Mucosa of descending colon (tissue), 3 donors: ENCODE results near the gene AOAH. TPM values are rescaled to one million over a fixed set of nuclear protein-coding genes. Genes with fewer than 3 reads are reported as not detected.
"Not testable (repeated sequence)": the region's sequence is repeated elsewhere in the genome, so short reads cannot be mapped to it uniquely, and the experiment has no call there.

ENCODE experiments used
- ATAC-seq: fragments of 200-7000 bp; cut with Tn5 transposase; one replicate; pipeline ENCODE4 v1.9.1; 2020; ENCODE audit warnings: mild to moderate bottlenecking, moderate library complexity
- DNase-seq, 3 donors: peaks; one replicate each; pipeline ENCODE4 v3.0.0-alpha.2; 2020
- H3K36me3 ChIP-seq: fragments of 200-600 bp; one replicate; pipeline ENCODE4 v1.8.0; 2021; ENCODE audit warnings: low read depth, mild to moderate bottlenecking
- H3K4me1 ChIP-seq: fragments of 200-600 bp; one replicate; pipeline ENCODE4 v1.8.0; 2021; ENCODE audit warnings: low read depth, mild to moderate bottlenecking
- H3K4me3 ChIP-seq: fragments of 200-600 bp; one replicate; pipeline ENCODE4 v1.8.0; 2021; ENCODE audit warnings: mild to moderate bottlenecking
- H3K9me3 ChIP-seq: fragments of 200-600 bp; one replicate; pipeline ENCODE4 v1.8.0; 2021; ENCODE audit warnings: mild to moderate bottlenecking
- intact Hi-C, 2 donors: fragments of 100-400 bp; cut with DNase I in 1 of 2; cut with micrococcal nuclease in 1 of 2; formaldehyde crosslinking; loops; one replicate each; pipeline versions ENCODE4 v1.11.0 to v1.11.1; 2022; cut with DNase I, micrococcal nuclease
- total RNA-seq, 3 donors: library from RNA; stranded (reverse); fragmentation: NEBNext Ultra II Directional in 2 of 3; extraction: Animal tissue kit (Norgen Biotek cat#: 25700) in 2 of 3; gene quantifications; one replicate each; pipeline versions ENCODE4 v1.2.1 to v1.2.4, GENCODE V29; 2021 to 2023
- TF ChIP-seq, protein P1 (sequence below): fragments of 200-600 bp; IDR thresholded peaks from one replicate; pipeline ENCODE4 v1.8.0; 2022; ENCODE audit warnings: antibody characterized with exemption, mild to moderate bottlenecking
- donor health status: DM: no; HTN: no; CAD: no; lungs with moderate emphysema.
- donor health status: DM: no; HTN: no; CAD: no.
- donor health status: DM: no; HTN: yes; CAD: no.

The AOAH gene
- total RNA-seq, 3 donors from 2014 or later: 15.7 to 36.1 (median 28.8) TPM

GRCh38 chr7:36490419-36490830 is 233.9 kb downstream of the AOAH start:
- intact Hi-C loops: no loop called here

GRCh38 chr7:36488672-36489071 is 235.6 kb downstream of the AOAH start:
- DNase-seq, ATAC-seq, H3K36me3 ChIP-seq, H3K9me3 ChIP-seq, H3K4me1 ChIP-seq, H3K4me3 ChIP-seq: not testable (repeated sequence)
- intact Hi-C loops: loop anchor here in 1 of 2 donors (10.0 kb wide), 1 partner anchor 176 kb away; no protein-coding TSS in a partner anchor

More at GRCh38 chr7:36490419-36490830, 233.9 kb downstream of the AOAH start:
- Histone ChIP-seq H3K36me3 (no peaks in the 10 kb centered on the region), H3K4me1 (no peaks in the 10 kb centered on the region), H3K9me3 (no peaks in the 10 kb centered on the region), H3K4me3 (no peak overlapping the region)
- TF ChIP-seq, protein P1, sequence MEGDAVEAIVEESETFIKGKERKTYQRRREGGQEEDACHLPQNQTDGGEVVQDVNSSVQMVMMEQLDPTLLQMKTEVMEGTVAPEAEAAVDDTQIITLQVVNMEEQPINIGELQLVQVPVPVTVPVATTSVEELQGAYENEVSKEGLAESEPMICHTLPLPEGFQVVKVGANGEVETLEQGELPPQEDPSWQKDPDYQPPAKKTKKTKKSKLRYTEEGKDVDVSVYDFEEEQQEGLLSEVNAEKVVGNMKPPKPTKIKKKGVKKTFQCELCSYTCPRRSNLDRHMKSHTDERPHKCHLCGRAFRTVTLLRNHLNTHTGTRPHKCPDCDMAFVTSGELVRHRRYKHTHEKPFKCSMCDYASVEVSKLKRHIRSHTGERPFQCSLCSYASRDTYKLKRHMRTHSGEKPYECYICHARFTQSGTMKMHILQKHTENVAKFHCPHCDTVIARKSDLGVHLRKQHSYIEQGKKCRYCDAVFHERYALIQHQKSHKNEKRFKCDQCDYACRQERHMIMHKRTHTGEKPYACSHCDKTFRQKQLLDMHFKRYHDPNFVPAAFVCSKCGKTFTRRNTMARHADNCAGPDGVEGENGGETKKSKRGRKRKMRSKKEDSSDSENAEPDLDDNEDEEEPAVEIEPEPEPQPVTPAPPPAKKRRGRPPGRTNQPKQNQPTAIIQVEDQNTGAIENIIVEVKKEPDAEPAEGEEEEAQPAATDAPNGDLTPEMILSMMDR: no peak
- DNase-seq (no peak), ATAC-seq (no peak)

DNA sequence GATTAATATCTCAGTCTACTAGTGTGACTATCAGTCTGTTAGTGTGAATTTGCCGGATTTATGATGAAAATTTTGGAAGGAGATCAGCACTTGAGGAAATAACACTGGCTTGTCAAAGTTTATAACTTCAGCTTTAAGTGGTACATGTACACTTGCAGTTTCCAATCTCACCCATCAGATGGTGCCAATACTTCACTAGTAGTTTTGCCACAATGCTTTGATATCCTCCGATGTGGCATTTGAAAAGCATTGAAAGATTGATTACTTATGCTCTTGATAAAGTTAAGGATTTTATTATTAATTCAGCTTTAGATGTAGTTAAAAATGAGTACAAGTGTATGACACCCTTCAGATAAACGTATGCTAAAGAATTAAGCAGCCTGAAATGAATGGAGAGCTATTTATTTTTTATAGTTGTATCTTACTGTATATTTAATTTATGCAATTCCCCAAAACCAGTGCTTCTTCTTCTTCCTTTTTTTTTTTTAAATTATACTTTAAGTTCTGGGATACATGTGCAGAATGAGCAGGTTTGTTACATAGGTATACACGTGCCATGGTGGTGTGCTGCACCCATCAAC is 236.4 kb downstream of the AOAH start:
- H3K4me1 ChIP-seq: no peaks in the 10 kb centered on the region
- no peaks in the 10 kb centered on the region for H3K9me3 ChIP-seq
- intact Hi-C loops: loop anchor here in 1 of 2 donors (10.0 kb wide), 1 partner anchor 177 kb away; no protein-coding TSS in a partner anchor
- TF ChIP-seq, protein P1: peak; percentile 37
- peak in 1 of 3 donors; percentile 71 for DNase-seq
- H3K36me3 ChIP-seq: no peaks in the 10 kb centered on the region
- peak; percentile 68 for ATAC-seq
- H3K4me3 ChIP-seq: no peak overlapping the region

- intact Hi-C loops: loop anchor here in 1 of 2 donors (10.0 kb wide), 1 partner anchor 178 kb away; no protein-coding TSS in a partner anchor
- no peak for DNase-seq
Measured at GRCh38 chr7:36486336-36486735, 238.0 kb downstream of the AOAH start.

GRCh38 chr7:36484265-36484664 is 240.0 kb downstream of the AOAH start:
- DNase-seq: peak in 1 of 3 donors; percentile 6
- no peaks in the 10 kb centered on the region for H3K4me1 ChIP-seq
- TF ChIP-seq, protein P1: no peak
- H3K36me3 ChIP-seq: no peaks in the 10 kb centered on the region
- H3K9me3 ChIP-seq: no peaks in the 10 kb centered on the region
- no peak overlapping the region for H3K4me3 ChIP-seq
- peak; percentile 91 for ATAC-seq
- intact Hi-C loops: loop anchor here in 1 of 2 donors (10.0 kb wide), 1 partner anchor 181 kb away; no protein-coding TSS in a partner anchor

More at GRCh38 chr7:36486336-36486735, 238.0 kb downstream of the AOAH start:
- no peak overlapping the region for H3K4me3 ChIP-seq
- H3K9me3 ChIP-seq: no peaks in the 10 kb centered on the region
- no peaks in the 10 kb centered on the region for H3K4me1 ChIP-seq
- no peak for ATAC-seq
- no peaks in the 10 kb centered on the region for H3K36me3 ChIP-seq
- TF ChIP-seq, protein P1: no peak

DNA sequence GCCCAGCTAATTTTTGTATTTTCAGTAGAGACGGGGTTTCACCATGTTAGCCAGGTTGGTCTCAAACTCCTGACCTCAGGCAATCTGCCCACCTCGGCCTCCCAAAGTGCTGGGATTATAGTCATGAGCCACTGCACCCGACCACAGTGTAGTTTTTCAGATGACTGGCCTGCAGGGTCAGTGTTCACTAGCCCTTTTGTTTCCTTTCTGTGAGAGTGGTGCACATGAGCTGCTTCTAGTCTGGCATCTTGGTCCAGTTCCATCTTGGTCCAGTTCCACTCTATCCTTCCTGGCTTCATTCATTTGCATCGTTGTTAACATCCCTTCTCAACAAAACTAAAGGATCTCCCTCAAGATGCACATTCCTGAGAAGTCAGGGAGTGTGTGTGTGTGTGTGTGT is 240.4 kb downstream of the AOAH start:
- peak; percentile 28 for ATAC-seq
- DNase-seq, H3K36me3 ChIP-seq, H3K9me3 ChIP-seq, H3K4me3 ChIP-seq, H3K4me1 ChIP-seq: not testable (repeated sequence)
- intact Hi-C loops: loop anchor here in 1 of 2 donors (10.0 kb wide), 1 partner anchor 181 kb away; no protein-coding TSS in a partner anchor
